Smooth muscle cell (in vitro differentiated cells): Measurements from ENCODE around the gene MAST4. TPM values are rescaled to one million over a fixed set of nuclear protein-coding genes. Genes with fewer than 3 reads are reported as not detected.

Source experiments
- DNase-seq: peaks from one replicate; lab custom pipeline; 2025; ENCODE audit not compliant: unreplicated experiment; lab: John Stamatoyannopoulos, UW
- H2AFZ ChIP-seq: fragments of 200-600 bp; sonication (generic); 2 replicates; pipeline ENCODE4 v1.6.0; 2016; ENCODE audit warnings: antibody characterized with exemption, low read depth, mild to moderate bottlenecking
- H3F3A ChIP-seq: fragments of 200-600 bp; sonication (generic); 2 replicates; pipeline ENCODE4 v1.6.0; 2017; ENCODE audit warnings: antibody characterized with exemption, low read depth
- H3K27ac ChIP-seq: fragments of 200-600 bp; sonication (generic); 2 replicates; pipeline ENCODE4 v1.5.1; 2016; ENCODE audit warnings: low read depth, mild to moderate bottlenecking
- H3K27me3 ChIP-seq: fragments of 200-600 bp; sonication (generic); 2 replicates; pipeline ENCODE4 v1.6.1; 2016; ENCODE audit warnings: low read depth, mild to moderate bottlenecking
- H3K36me3 ChIP-seq: fragments of 200-600 bp; sonication (generic); 2 replicates; pipeline ENCODE4 v1.5.1; 2016; ENCODE audit warnings: low read depth
- H3K4me1 ChIP-seq: fragments of 200-600 bp; sonication (generic); 2 replicates; pipeline ENCODE4 v1.5.1; 2016; ENCODE audit warnings: low read depth
- H3K4me2 ChIP-seq: fragments of 200-600 bp; sonication (generic); 2 replicates; pipeline ENCODE4 v1.6.0; 2016; ENCODE audit warnings: mild to moderate bottlenecking
- H3K4me3 ChIP-seq: fragments of 200-600 bp; sonication (generic); 2 replicates; pipeline ENCODE4 v1.5.1; 2016; ENCODE audit warnings: mild to moderate bottlenecking
- H3K79me2 ChIP-seq: fragments of 200-600 bp; sonication (generic); 2 replicates; pipeline ENCODE4 v1.6.0; 2016; ENCODE audit warnings: low read depth, mild to moderate bottlenecking
- H3K9ac ChIP-seq: fragments of 200-600 bp; sonication (generic); 2 replicates; pipeline ENCODE4 v1.6.0; 2016; ENCODE audit warnings: low read depth
- H3K9me3 ChIP-seq: fragments of 200-600 bp; sonication (generic); replicated peaks from 2 replicates; pipeline ENCODE4 v1.5.1; 2016; ENCODE audit warnings: low read depth
- H4K20me1 ChIP-seq: fragments of 200-600 bp; sonication (generic); 2 replicates; pipeline ENCODE4 v1.6.0; 2016; ENCODE audit warnings: low read depth
- CTCF ChIP-seq: fragments of 200-600 bp; sonication (generic); IDR thresholded peaks from 2 replicates; pipeline ENCODE4 v1.5.1; 2017; ENCODE audit warnings: borderline replicate concordance, mild to moderate bottlenecking, antibody characterized with exemption; ENCODE audit not compliant: insufficient read depth, poor library complexity, severe bottlenecking
- WGBS: methylation state at CpG from one replicate; pipeline ENCODE4 v1.1.7; 2016; ENCODE audit warnings: low lambda C conversion rate; 5-methylcytosine and 5-hydroxymethylcytosine counted together
- polyA plus RNA-seq: library from polyadenylated mRNA; unstranded; fragments of >200 nt; fragmentation: Nextera tagmentation; extraction: Ambion mirVana; gene quantifications from 2 replicates; pipeline ENCODE4 v1.2.1, GENCODE V29; 2016
- total RNA-seq: library from RNA; depleted of rRNA; stranded (reverse); fragments of >200 nt; gene quantifications from 2 replicates; pipeline ENCODE4 v1.2.3, GENCODE V29; 2014

The MAST4 gene
- total and polyA plus RNA-seq, 2 experiments from 2014 or later, result 6.3 to 24.0 TPM

GRCh38 chr5:66558560-66558959 lies 37.6 kb upstream of the MAST4 start:
- H3F3A ChIP-seq, result no peaks in the 10 kb centered on the region
- H3K36me3 ChIP-seq, result no peaks in the 10 kb centered on the region
- H3K9me3 ChIP-seq, result no peaks in the 10 kb centered on the region
- H3K4me1 ChIP-seq, result no peaks in the 10 kb centered on the region
- H3K27ac ChIP-seq, result no peak overlapping the region
- no peak for TF ChIP-seq CTCF
- WGBS, result 83% methylated on average over 3 of the region's 3 CpGs
- no peak overlapping the region for H2AFZ ChIP-seq
- H3K79me2 ChIP-seq, result no peaks in the 10 kb centered on the region
- no peak overlapping the region for H3K4me3 ChIP-seq
- no peaks in the 10 kb centered on the region for H4K20me1 ChIP-seq
- H3K4me2 ChIP-seq, result no peak overlapping the region
- H3K27me3 ChIP-seq, result no peaks in the 10 kb centered on the region
- H3K9ac ChIP-seq, result no peak overlapping the region
- DNase-seq, result no peak

DNA sequence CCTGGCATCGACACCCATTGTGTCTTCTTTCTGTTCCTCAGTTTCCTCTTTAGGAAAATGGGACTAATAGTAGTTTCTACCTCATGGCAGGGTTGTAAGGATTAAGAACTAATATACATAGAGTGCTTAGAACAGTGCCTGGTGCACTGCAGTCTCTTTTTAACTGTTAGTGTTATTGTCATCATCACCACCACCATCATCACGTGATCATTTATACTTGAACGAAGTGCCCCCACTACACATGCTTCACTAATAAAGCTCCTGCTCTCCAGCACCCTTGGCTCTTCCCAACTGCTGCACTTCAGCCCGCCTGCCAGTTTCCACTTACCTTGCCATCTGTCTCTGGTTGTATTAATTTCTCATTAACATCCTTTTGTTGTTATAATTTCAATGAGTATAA lies 35.8 kb upstream of the MAST4 start:
- Histone ChIP-seq H3F3A (no peaks in the 10 kb centered on the region), H2AFZ (no peak overlapping the region), H3K36me3 (no peaks in the 10 kb centered on the region), H3K4me3 (no peak overlapping the region), H3K9me3 (no peaks in the 10 kb centered on the region), H3K79me2 (no peaks in the 10 kb centered on the region), H3K9ac (no peak overlapping the region), H3K27ac (no peak overlapping the region), H3K4me1 (no peaks in the 10 kb centered on the region), H3K4me2 (no peak overlapping the region), H3K27me3 (no peaks in the 10 kb centered on the region), H4K20me1 (no peaks in the 10 kb centered on the region)
- WGBS, result 87% methylated on average over 4 of the region's 4 CpGs
- DNase-seq, result no peak
- no peak for TF ChIP-seq CTCF

DNA sequence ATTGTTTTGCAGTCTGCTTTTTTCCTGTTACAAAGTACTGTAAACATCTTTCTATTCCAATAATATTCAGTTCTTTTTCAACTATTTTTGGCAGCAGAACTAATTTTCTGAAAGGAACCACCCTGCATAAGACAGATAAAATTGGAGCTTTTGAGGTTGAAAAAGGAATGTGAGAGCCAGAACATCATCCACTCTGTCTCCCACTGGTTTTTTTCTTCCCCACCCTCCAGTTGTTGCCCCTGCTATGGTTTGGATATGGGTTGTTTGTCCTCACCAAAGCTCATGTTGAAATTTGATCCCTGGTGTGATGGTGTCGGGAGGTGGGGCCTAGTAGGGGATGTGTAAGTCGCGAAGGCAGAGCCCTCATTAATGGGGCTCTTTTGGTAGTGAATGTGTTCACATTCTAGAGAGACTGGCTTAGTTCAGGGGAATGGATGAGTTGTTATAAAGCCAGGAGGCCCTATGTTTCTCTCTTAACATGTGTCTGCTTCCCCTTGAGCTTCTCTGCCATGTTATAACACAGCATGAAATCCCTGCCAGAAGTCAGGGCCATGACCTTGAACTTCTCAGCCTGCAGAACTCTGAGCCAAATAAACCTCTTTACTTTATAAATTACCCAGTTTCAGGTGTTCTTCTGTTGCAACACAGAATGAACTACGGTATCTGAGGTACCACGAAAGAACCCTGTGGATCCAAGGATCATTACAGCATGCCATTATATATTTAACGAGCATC lies 34.8 kb upstream of the MAST4 start:
- H3K79me2 ChIP-seq, result no peaks in the 10 kb centered on the region
- no peaks in the 10 kb centered on the region for H3F3A ChIP-seq
- no peaks in the 10 kb centered on the region for H3K4me1 ChIP-seq
- H3K27ac ChIP-seq, result no peak overlapping the region
- no peaks in the 10 kb centered on the region for H4K20me1 ChIP-seq
- H3K9me3 ChIP-seq, result no peaks in the 10 kb centered on the region
- H3K9ac ChIP-seq, result no peak overlapping the region
- H3K36me3 ChIP-seq, result no peaks in the 10 kb centered on the region
- no peak overlapping the region for H2AFZ ChIP-seq
- WGBS, result 83% methylated on average over 6 of the region's 6 CpGs
- no peak overlapping the region for H3K4me3 ChIP-seq
- no peaks in the 10 kb centered on the region for H3K27me3 ChIP-seq
- no peak for TF ChIP-seq CTCF
- DNase-seq, result no peak
- H3K4me2 ChIP-seq, result no peak overlapping the region

DNA sequence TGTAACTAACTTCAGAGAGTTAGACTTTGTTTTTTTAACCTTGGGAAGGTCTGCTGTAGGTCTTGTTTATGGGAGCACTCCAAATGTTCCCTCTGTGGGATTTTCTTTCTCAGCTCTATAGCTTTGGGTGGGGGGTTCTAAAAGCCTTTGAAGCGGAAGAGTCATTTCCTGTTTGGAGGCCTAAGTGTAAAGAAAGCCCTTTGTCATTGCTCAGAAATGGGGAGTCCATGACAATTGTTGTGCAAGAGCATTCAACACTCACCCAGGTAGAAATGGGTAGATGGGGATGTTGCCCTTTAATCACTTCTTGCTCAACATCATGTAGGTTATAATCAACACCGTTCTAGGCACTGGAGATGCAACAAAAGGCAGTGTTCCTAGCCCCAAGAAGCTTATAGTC lies 30.3 kb upstream of the MAST4 start:
- no peaks in the 10 kb centered on the region for H3K4me1 ChIP-seq
- no peaks in the 10 kb centered on the region for H3K79me2 ChIP-seq
- no peak overlapping the region for H3K4me2 ChIP-seq
- no peaks in the 10 kb centered on the region for H3F3A ChIP-seq
- no peak overlapping the region for H3K27ac ChIP-seq
- TF ChIP-seq CTCF, result no peak
- H3K27me3 ChIP-seq, result no peaks in the 10 kb centered on the region
- H3K9ac ChIP-seq, result no peak overlapping the region
- DNase-seq, result no peak
- H2AFZ ChIP-seq, result no peak overlapping the region
- H4K20me1 ChIP-seq, result no peaks in the 10 kb centered on the region
- no peak overlapping the region for H3K4me3 ChIP-seq
- H3K9me3 ChIP-seq, result no peaks in the 10 kb centered on the region
- H3K36me3 ChIP-seq, result no peaks in the 10 kb centered on the region
- WGBS, result 79% methylated on average over 2 of the region's 2 CpGs
